NCI-H510A treated with DMSO at 0.1 percent for 48 hours (cell line): ENCODE results near the gene PRKCA.

Experiments used
- DNase-seq: peaks from one replicate; lab custom pipeline; 2025; lab: John Stamatoyannopoulos, UW

PRKCA gene

GRCh38 chr17:66839616-66840015 is 537.2 kb downstream of the PRKCA start:
- DNase-seq, result no peak

- no peak for DNase-seq
Observed at GRCh38 chr17:66840061-66840460, 537.6 kb downstream of the PRKCA start.

DNA sequence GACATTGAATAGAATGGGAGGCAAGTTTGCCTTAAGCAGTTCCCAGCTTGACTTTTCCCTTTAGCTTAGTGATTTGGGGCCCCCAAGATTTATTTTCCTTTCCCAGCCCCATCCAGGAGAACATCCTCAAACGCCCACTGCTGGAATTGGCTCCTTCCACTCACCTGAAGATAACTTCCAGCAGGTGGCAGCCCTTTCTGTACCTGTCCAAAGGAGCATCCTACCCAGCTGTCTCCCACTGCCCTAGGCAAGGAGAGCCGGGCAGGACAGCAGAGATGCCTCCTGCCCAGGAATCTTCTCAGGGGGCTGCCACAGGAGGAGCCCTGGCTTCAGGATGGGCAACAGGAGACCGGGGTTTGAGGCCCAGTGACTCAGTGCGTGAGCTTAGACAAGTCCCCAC is 538.9 kb downstream of the PRKCA start:
- DNase-seq, result no peak

- DNase-seq, result no peak
Observed at GRCh38 chr17:66841744-66842143, 539.3 kb downstream of the PRKCA start.

GRCh38 chr17:66842505-66842904 is 540.1 kb downstream of the PRKCA start:
- no peak for DNase-seq

DNA sequence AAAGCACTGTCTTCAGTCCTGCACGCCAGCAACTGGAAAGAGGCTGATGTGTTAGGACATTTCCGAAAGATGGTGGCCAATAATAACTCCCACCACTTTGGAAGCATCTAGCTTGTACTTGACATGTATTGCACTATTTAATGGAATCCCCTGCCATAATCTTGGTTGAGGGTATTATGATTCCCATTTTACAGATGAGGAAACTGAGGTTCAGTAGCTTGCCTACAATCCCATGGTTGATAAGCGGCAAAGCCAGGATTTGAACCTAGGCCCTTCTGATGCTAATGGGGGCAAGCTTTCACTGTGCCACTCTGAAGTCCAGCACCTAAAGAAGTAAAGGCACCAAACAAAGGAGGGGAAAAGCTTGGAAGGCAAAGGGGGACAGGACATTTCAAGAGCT is 540.5 kb downstream of the PRKCA start:
- no peak for DNase-seq

GRCh38 chr17:66843627-66844026 is 541.2 kb downstream of the PRKCA start:
- DNase-seq, result no peak

- no peak for DNase-seq
Observed at GRCh38 chr17:66847704-66848103, 545.3 kb downstream of the PRKCA start.

DNA sequence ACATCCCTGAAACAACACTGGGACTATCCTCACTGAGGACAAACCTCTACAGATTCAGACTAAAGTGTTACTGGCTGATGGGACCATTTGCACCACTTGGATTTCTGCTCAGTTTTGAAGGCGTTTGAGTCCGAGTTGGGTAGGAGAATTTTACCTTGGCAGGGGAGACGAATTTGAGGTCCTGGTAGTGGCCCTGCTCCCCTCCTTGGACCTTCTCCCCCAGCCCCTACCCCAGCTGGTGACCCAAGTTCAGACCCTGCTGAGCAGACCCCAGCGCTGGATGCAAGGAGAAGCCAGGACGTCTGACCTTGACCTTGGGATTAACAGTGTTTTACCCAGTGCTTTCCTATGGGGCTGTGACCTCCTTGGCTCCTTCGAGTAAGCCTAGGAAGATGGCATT is 546.1 kb downstream of the PRKCA start:
- DNase-seq, result no peak

GRCh38 chr17:66849032-66849655 is 546.7 kb downstream of the PRKCA start:
- no peak for DNase-seq

- DNase-seq, result no peak
Observed at GRCh38 chr17:66849851-66850580, 547.6 kb downstream of the PRKCA start.

DNA sequence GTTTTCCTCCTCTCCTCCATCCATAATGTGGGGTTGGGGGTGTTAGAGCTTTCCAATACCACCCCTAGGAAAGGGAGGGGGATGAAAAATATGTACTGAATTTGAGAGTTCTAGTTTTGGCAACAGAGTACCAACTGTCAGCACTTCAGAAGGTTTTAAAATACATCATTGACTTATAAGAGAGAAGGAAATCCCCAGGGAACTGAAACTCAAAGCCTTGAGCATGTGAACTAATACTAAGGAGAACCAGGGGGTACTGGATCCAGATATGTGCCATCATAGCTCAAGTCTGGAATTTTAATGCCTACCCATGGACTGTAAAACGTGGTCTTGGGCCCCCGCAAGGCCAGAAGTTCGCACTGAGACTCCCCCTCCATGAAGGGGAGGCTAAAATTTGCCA is 548.3 kb downstream of the PRKCA start:
- no peak for DNase-seq

DNA sequence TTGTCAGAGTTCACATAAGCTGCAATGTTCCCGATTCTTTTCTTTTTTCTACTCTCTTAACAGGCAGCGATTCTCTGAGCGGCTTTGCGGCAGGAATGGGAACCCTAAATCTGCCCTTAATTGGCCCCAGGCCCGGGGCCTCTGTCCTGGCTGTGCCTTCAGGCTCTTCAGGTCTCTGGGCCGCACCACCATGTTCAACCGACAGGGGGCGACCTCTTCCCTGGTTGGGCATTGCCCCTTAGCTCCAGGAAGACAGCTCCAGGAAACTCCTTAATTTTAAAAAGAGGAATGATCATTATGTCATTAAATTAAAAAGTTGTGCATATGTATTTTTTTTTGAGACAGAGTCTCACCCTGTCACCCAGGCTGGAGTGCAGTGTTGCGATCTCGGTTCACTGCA is 552.8 kb downstream of the PRKCA start:
- no peak for DNase-seq

DNA sequence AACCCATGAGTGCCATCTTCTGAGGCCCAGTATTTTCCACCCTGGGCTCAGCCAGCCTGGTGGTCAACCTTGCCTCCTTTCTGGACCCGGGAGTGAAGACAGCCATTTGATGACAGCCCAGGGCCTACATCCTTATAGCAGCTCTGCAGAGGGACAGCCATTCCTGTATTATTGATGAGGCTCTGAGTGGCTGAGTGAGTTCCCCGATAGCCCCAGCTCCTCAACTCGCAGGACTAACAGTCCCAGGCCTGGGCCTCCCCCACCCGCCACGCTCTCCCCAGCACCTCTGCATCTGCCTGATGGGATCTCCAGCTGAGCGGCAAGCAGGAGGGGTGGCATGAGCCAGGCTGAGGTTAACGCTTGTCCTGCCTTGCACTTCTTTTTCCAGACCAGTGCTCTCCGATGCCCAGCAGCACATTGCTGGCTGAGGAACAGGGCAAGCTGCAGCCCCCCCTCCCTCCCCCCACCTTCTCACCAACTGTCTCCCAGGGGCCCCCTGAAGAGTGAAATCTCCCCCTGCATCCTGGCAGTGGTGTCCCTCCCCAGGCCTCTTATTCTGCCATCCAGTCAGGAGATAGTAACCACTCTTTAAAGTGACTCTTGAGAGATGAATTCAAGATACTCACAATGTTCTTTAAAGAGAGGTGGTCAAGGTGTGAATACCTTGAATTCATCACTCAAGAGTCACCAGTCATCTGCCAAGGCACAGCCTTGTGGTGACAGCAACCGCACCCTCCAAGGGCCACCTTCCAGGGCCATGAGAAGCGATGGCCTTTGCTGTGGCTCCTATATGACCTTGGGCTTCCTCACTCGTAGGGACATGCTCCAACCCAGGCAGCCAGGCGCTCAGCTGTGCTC is 556.0 kb downstream of the PRKCA start:
- DNase-seq, result no peak

DNA sequence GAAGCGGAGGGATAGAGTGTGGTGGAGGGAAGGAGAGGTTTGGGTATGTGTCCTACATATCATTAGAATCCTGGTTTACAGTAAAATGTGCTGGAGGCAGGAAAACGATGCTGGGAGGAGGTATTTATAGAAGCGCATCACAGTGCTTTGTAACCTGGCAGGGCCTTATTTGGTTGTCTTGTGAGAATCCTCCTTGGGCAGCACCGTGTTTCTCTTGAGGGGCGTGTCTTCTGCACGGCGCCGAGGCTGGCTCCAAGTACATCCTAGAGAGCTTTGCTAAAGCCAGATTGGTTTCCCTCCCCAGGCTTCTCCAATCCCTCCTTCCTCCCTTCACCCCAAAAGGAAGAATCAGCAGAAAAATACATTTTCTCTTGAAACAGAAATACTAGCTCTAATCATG is 556.9 kb downstream of the PRKCA start:
- DNase-seq, result no peak

DNA sequence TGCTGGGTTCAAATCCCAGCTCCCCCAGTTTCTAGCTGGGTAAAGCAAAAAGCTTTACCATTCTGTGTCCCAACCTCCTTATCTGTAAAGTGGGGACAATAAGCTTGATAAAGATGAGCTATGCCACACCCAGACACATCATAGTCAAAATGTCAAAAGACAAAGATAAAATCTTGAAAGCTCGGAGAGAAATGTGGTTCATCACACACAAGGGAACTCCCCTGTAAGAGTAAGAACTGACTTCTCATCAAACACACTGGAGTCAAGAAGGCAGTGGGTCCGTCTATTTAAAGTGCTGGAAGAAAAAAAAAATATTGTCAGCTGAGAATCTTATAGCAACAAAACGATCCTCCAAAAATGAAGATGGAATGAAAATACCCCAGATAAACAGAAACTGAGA is 557.8 kb downstream of the PRKCA start:
- DNase-seq, result no peak
